Loucy (cell line): Measurements from ENCODE around the gene MDM4.

Source experiments
- H2AFZ ChIP-seq: fragments of 200-600 bp; sonication (generic); 2 replicates; pipeline ENCODE4 v1.6.0; 2016; ENCODE audit warnings: antibody characterized with exemption, mild to moderate bottlenecking, low read length, moderate library complexity
- H3F3A ChIP-seq: fragments of 200-600 bp; 2 replicates; pipeline ENCODE4 v1.6.0; 2016; ENCODE audit warnings: antibody characterized with exemption, low read depth, mild to moderate bottlenecking
- H3K27me3 ChIP-seq: fragments of 200-600 bp; sonication (generic); 2 replicates; pipeline ENCODE4 v1.6.1; 2014; ENCODE audit warnings: low read length, mild to moderate bottlenecking; ENCODE audit not compliant: insufficient read depth, poor library complexity, severe bottlenecking
- H3K36me3 ChIP-seq: fragments of 200-600 bp; sonication (generic); 2 replicates; pipeline ENCODE4 v1.6.1; 2016; ENCODE audit warnings: low read length; ENCODE audit not compliant: insufficient read depth
- H3K4me1 ChIP-seq: fragments of 200-600 bp; sonication (generic); 2 replicates; pipeline ENCODE4 v1.5.1; 2014; ENCODE audit warnings: low read length, mild to moderate bottlenecking; ENCODE audit not compliant: insufficient read depth, poor library complexity, severe bottlenecking
- H3K4me2 ChIP-seq: fragments of 200-600 bp; sonication (generic); 2 replicates; pipeline ENCODE4 v1.6.0; 2014; ENCODE audit warnings: antibody characterized with exemption, low read length, low read depth, mild to moderate bottlenecking; ENCODE audit not compliant: poor library complexity, severe bottlenecking
- H3K4me3 ChIP-seq: fragments of 200-600 bp; sonication (generic); 2 replicates; pipeline ENCODE4 v1.5.1; 2014; ENCODE audit warnings: low read length, mild to moderate bottlenecking, mixed read lengths; ENCODE audit not compliant: poor library complexity, severe bottlenecking
- H3K79me2 ChIP-seq: fragments of 200-600 bp; sonication (generic); 2 replicates; pipeline ENCODE4 v1.6.1; 2014; ENCODE audit warnings: low read length; ENCODE audit not compliant: insufficient read depth
- H3K9ac ChIP-seq: fragments of 200-600 bp; sonication (generic); 2 replicates; pipeline ENCODE4 v1.6.0; 2014; ENCODE audit warnings: mild to moderate bottlenecking, low read depth, low read length, moderate library complexity; ENCODE audit not compliant: poor library complexity, severe bottlenecking
- H3K9me2 ChIP-seq: fragments of 200-600 bp; sonication (generic); replicated peaks from 2 replicates; pipeline ENCODE4 v1.6.1; 2016; ENCODE audit warnings: low read depth, low read length, mixed read lengths
- H3K9me3 ChIP-seq: fragments of 200-600 bp; sonication (generic); 2 replicates; pipeline ENCODE4 v1.6.1; 2014; ENCODE audit warnings: mild to moderate bottlenecking, antibody characterized with exemption, low read length, low read depth; ENCODE audit not compliant: insufficient read depth
- H4K20me1 ChIP-seq: fragments of 200-600 bp; sonication (generic); 2 replicates; pipeline ENCODE4 v1.6.0; 2014; ENCODE audit warnings: antibody characterized with exemption, low read length, mild to moderate bottlenecking; ENCODE audit not compliant: insufficient read depth, poor library complexity, severe bottlenecking
- EZH2phosphoT487 ChIP-seq: fragments of 200-600 bp; IDR thresholded peaks from 2 replicates; pipeline ENCODE4 v1.6.1; 2018; ENCODE audit warnings: antibody characterized with exemption, mild to moderate bottlenecking, moderate library complexity, borderline replicate concordance
- TF ChIP-seq, protein P1 (sequence below): fragments of 200-600 bp; sonication (generic); conservative IDR thresholded peaks from 2 replicates; pipeline ENCODE4 v1.5.1; 2014; ENCODE audit warnings: mild to moderate bottlenecking, antibody characterized with exemption, low read length

Gene MDM4

DNA sequence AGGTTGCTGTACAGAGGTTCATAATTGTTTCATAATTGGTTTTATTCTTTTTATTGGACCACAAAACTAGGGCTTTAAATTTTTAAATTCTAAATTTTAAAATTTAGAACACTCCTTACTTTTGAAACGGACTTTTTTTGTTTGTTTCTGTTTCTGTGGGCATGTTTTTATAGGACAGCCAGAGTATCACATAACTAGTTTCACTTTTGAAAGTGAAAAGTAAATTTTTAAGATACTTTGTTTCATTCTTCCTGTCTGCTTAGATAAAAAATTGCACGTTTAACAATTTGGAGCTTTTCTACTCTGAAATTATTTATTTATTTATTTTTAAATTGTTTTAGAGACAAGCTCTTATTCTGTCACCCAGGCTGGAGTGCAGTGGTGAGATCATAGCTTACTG is 29.7 kb downstream of the MDM4 start:
- no peaks in the 10 kb centered on the region for H3K9me2 ChIP-seq
- no peaks in the 10 kb centered on the region for H3F3A ChIP-seq
- H3K79me2 ChIP-seq: peaks cover 8% of the 10 kb centered on the region; the same call in 1 of the 2 replicates
- H3K4me1 ChIP-seq: peaks cover 20% of the 10 kb centered on the region
- H3K9ac ChIP-seq: no peak overlapping the region
- no peak for TF ChIP-seq EZH2phosphoT487
- TF ChIP-seq, protein P1, sequence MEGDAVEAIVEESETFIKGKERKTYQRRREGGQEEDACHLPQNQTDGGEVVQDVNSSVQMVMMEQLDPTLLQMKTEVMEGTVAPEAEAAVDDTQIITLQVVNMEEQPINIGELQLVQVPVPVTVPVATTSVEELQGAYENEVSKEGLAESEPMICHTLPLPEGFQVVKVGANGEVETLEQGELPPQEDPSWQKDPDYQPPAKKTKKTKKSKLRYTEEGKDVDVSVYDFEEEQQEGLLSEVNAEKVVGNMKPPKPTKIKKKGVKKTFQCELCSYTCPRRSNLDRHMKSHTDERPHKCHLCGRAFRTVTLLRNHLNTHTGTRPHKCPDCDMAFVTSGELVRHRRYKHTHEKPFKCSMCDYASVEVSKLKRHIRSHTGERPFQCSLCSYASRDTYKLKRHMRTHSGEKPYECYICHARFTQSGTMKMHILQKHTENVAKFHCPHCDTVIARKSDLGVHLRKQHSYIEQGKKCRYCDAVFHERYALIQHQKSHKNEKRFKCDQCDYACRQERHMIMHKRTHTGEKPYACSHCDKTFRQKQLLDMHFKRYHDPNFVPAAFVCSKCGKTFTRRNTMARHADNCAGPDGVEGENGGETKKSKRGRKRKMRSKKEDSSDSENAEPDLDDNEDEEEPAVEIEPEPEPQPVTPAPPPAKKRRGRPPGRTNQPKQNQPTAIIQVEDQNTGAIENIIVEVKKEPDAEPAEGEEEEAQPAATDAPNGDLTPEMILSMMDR: no peak
- H2AFZ ChIP-seq: no peak overlapping the region
- peaks cover 3% of the 10 kb centered on the region for H4K20me1 ChIP-seq
- H3K36me3 ChIP-seq: peaks cover 100% of the 10 kb centered on the region
- no peaks in the 10 kb centered on the region for H3K9me3 ChIP-seq
- H3K4me3 ChIP-seq: no peak overlapping the region
- H3K4me2 ChIP-seq: no peak overlapping the region
- H3K27me3 ChIP-seq: no peaks in the 10 kb centered on the region

DNA sequence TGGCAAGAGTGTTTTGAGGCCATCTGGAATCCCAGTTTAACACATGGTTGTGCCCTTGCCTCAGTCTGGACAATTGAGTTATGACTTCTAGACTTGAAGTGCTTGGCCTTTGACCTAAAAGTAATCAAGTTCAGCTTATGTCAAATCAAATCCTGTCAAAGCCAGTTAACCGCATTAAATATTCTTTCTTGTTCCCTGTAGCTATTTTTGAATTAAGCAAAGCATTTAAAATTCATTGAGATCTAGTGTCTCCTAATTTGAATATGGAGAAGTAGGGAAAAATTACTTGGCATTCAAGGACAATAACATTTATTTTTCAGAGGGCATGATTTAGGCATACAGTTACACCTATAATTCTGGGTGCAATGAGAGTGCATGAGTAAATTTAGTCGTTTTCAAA is 32.1 kb downstream of the MDM4 start:
- H3F3A ChIP-seq: no peaks in the 10 kb centered on the region
- H3K9me3 ChIP-seq: no peaks in the 10 kb centered on the region
- H3K4me3 ChIP-seq: no peak overlapping the region
- H3K4me2 ChIP-seq: no peak overlapping the region
- no peak overlapping the region for H3K9ac ChIP-seq
- no peaks in the 10 kb centered on the region for H3K9me2 ChIP-seq
- peaks cover 16% of the 10 kb centered on the region for H3K4me1 ChIP-seq
- peaks cover 88% of the 10 kb centered on the region for H3K36me3 ChIP-seq
- peaks cover 3% of the 10 kb centered on the region for H4K20me1 ChIP-seq
- H3K79me2 ChIP-seq: peaks cover 9% of the 10 kb centered on the region; the same call in 1 of the 2 replicates
- TF ChIP-seq, protein P1: no peak
- TF ChIP-seq EZH2phosphoT487: no peak
- H2AFZ ChIP-seq: no peak overlapping the region
- H3K27me3 ChIP-seq: no peaks in the 10 kb centered on the region

DNA sequence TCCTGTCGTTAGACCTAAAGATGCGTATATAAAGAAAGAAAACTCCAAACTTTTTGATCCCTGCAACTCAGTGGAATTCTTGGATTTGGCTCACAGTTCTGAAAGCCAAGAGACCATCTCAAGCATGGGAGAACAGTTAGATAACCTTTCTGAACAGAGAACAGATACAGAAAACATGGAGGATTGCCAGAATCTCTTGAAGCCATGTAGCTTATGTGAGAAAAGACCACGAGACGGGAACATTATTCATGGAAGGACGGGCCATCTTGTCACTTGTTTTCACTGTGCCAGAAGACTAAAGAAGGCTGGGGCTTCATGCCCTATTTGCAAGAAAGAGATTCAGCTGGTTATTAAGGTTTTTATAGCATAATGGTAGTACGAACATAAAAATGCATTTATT is 33.1 kb downstream of the MDM4 start:
- Histone ChIP-seq H3K27me3 (no peaks in the 10 kb centered on the region), H3K4me1 (peaks cover 6% of the 10 kb centered on the region), H4K20me1 (peaks cover 4% of the 10 kb centered on the region), H3K36me3 (peaks cover 88% of the 10 kb centered on the region), H3K9me2 (no peaks in the 10 kb centered on the region), H3K9ac (no peak overlapping the region), H3F3A (no peaks in the 10 kb centered on the region), H2AFZ (no peak overlapping the region), H3K79me2 (peaks cover 13% of the 10 kb centered on the region; the same call in 1 of the 2 replicates), H3K4me2 (no peak overlapping the region), H3K4me3 (no peak overlapping the region), H3K9me3 (no peaks in the 10 kb centered on the region)
- TF ChIP-seq, protein P1: no peak
- TF ChIP-seq EZH2phosphoT487: no peak
